HepG2 (cell line): ENCODE measurements around the gene BZW1. TPM values are rescaled to one million over a fixed set of nuclear protein-coding genes. Genes with fewer than 3 reads are reported as not detected.
A peak's percentile ranks its signal among the peaks of the same experiment; 100 is the strongest.

Experiments used
- ATF1 ChIP-seq: IDR thresholded peaks from 2 replicates; pipeline ENCODE4 v1.6.1; 2016; ENCODE audit warnings: mild to moderate bottlenecking, control low read depth
- ATM ChIP-seq: fragments of 450-650 bp; IDR thresholded peaks from 2 replicates; pipeline ENCODE4 v1.7.1; 2017; ENCODE audit warnings: mild to moderate bottlenecking, borderline replicate concordance
- CEBPG ChIP-seq: IDR thresholded peaks from 2 replicates; pipeline ENCODE4 v1.6.1; 2016
- ERF ChIP-seq: IDR thresholded peaks from 2 replicates; pipeline ENCODE4 v1.6.1; 2018; ENCODE audit warnings: missing biosample characterization, missing genetic modification reagents
- HHEX ChIP-seq: IDR thresholded peaks from 2 replicates; pipeline ENCODE4 v1.6.1; 2016; ENCODE audit warnings: control low read depth
- ISX ChIP-seq: sonication (generic); formaldehyde crosslinking; conservative IDR thresholded peaks from 2 replicates; pipeline ENCODE4 v1.5.0; 2020; ENCODE audit warnings: missing genetic modification reagents
- NBN ChIP-seq: fragments of 450-650 bp; conservative IDR thresholded peaks from 2 replicates; pipeline ENCODE4 v1.6.1; 2017
- NFE2L1 ChIP-seq: sonication (generic); formaldehyde crosslinking; IDR thresholded peaks from 2 replicates; pipeline ENCODE4 v1.4.0; 2020; ENCODE audit warnings: missing genetic modification reagents, mild to moderate bottlenecking, borderline replicate concordance
- RAD51 ChIP-seq: fragments of 450-650 bp; IDR thresholded peaks from 2 replicates; pipeline ENCODE4 v1.6.1; 2016; ENCODE audit warnings: borderline replicate concordance
- SP5 ChIP-seq: IDR thresholded peaks from 2 replicates; pipeline ENCODE4 v1.6.1; 2016; ENCODE audit warnings: low read depth, borderline replicate concordance
- ZFP82 ChIP-seq: sonication (generic); formaldehyde crosslinking; IDR thresholded peaks from 2 replicates; pipeline ENCODE4 v1.5.1; 2020; ENCODE audit warnings: mild to moderate bottlenecking, missing genetic modification reagents, borderline replicate concordance
- ZNF256 ChIP-seq: sonication (generic); formaldehyde crosslinking; conservative IDR thresholded peaks from 2 replicates; pipeline ENCODE4 v1.4.0; 2020; ENCODE audit warnings: missing genetic modification reagents
- ZNF274 ChIP-seq: sonication (generic); formaldehyde crosslinking; IDR thresholded peaks from 2 replicates; pipeline ENCODE4 v1.5.1; 2020; ENCODE audit warnings: mild to moderate bottlenecking, missing genetic modification reagents
- ZNF780A ChIP-seq: sonication (generic); formaldehyde crosslinking; IDR thresholded peaks from 2 replicates; pipeline ENCODE4 v1.8.0; 2022; ENCODE audit warnings: mild to moderate bottlenecking, missing genetic modification reagents, moderate library complexity
- polyA plus RNA-seq, 8 experiments: library from polyadenylated mRNA; depleted of rRNA in 3 of 8; stranded (reverse) in 7 of 8; unstranded in 1 of 8; fragments of >200 nt; fragmentation: Illumina TruSeq in 4 of 8; extraction: Trizol in 4 of 8; gene quantifications; 2 replicates each; pipeline versions ENCODE4 v1.2.1 to v1.2.3, GENCODE V29; 2011 to 2016; ENCODE audit warnings: low read depth in 4 of 8, missing spikeins in 1 of 8, mixed read lengths in 1 of 8; ENCODE audit not compliant: insufficient read depth in 1 of 8
- total RNA-seq, 5 experiments: library from RNA; depleted of rRNA; stranded (reverse); fragments of >200 nt; fragmentation: Illumina TruSeq; extraction: Trizol; gene quantifications; 2 replicates each; pipeline ENCODE4 v1.2.3, GENCODE V29; 2016; ENCODE audit warnings: low read depth in 1 of 5
- TF ChIP-seq, protein P1 (sequence below): sonication (generic); formaldehyde crosslinking; IDR thresholded peaks from 2 replicates; pipeline ENCODE4 v1.5.1; 2020; ENCODE audit warnings: mild to moderate bottlenecking, missing genetic modification reagents, borderline replicate concordance
- TF ChIP-seq, protein P2 (sequence below): sonication (generic); formaldehyde crosslinking; conservative IDR thresholded peaks from 2 replicates; pipeline ENCODE4 v1.8.0; 2022; ENCODE audit warnings: mild to moderate bottlenecking, moderate library complexity, missing genetic modification reagents
- TF ChIP-seq, protein P3 (sequence below): sonication (generic); formaldehyde crosslinking; IDR thresholded peaks from 2 replicates; pipeline ENCODE4 v1.8.0; 2022; ENCODE audit warnings: missing genetic modification reagents, mild to moderate bottlenecking, borderline replicate concordance
- TF ChIP-seq, protein P4 (sequence below): IDR thresholded peaks from 2 replicates; pipeline ENCODE4 v1.6.1; 2016; ENCODE audit warnings: low read depth

The BZW1 gene
- total and polyA plus RNA-seq, 2 of the 13 experiments (the other 11 are each of a cell fraction or from before 2014, with no cell fraction given): 106 to 384 TPM

DNA sequence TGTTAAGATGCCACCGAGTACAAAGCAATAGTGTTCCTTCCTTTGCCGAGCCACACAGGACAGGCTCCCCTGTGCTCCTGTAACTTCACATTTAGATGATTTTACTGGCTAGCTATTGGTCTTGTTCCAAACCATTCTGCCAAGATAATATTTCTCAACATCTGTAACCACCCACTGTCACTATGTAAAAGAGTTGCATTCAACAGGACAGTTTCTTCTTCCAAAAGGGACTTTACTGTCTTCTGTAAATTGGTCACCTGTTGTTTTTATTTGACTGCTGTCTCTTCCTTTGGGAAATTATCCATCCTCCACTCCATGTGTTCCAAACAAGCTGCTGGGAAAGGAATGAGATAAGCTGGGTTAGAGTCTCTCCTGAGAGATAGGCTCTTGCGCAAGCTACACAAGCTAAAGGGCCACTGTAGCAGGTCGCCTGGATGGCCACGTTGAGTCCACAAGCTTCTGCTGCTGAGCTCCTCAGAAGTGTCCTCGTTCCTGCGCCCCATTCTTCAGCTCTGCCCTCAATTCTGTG lies 14.4 kb upstream of the BZW1 start (continued):
- TF ChIP-seq, protein P1, sequence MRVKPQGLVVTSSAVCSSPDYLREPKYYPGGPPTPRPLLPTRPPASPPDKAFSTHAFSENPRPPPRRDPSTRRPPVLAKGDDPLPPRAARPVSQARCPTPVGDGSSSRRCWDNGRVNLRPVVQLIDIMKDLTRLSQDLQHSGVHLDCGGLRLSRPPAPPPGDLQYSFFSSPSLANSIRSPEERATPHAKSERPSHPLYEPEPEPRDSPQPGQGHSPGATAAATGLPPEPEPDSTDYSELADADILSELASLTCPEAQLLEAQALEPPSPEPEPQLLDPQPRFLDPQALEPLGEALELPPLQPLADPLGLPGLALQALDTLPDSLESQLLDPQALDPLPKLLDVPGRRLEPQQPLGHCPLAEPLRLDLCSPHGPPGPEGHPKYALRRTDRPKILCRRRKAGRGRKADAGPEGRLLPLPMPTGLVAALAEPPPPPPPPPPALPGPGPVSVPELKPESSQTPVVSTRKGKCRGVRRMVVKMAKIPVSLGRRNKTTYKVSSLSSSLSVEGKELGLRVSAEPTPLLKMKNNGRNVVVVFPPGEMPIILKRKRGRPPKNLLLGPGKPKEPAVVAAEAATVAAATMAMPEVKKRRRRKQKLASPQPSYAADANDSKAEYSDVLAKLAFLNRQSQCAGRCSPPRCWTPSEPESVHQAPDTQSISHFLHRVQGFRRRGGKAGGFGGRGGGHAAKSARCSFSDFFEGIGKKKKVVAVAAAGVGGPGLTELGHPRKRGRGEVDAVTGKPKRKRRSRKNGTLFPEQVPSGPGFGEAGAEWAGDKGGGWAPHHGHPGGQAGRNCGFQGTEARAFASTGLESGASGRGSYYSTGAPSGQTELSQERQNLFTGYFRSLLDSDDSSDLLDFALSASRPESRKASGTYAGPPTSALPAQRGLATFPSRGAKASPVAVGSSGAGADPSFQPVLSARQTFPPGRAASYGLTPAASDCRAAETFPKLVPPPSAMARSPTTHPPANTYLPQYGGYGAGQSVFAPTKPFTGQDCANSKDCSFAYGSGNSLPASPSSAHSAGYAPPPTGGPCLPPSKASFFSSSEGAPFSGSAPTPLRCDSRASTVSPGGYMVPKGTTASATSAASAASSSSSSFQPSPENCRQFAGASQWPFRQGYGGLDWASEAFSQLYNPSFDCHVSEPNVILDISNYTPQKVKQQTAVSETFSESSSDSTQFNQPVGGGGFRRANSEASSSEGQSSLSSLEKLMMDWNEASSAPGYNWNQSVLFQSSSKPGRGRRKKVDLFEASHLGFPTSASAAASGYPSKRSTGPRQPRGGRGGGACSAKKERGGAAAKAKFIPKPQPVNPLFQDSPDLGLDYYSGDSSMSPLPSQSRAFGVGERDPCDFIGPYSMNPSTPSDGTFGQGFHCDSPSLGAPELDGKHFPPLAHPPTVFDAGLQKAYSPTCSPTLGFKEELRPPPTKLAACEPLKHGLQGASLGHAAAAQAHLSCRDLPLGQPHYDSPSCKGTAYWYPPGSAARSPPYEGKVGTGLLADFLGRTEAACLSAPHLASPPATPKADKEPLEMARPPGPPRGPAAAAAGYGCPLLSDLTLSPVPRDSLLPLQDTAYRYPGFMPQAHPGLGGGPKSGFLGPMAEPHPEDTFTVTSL: peak; percentile 57; the same call in 1 of the 2 replicates
- TF ChIP-seq ZNF274 (CRISPR knock-in tag) (no peak), NFE2L1 (CRISPR knock-in tag) (no peak), ISX (no peak), ATF1 (no peak), ZNF256 (CRISPR knock-in tag) (no peak), CEBPG (CRISPR knock-in tag) (peak; percentile 98), ZFP82 (no peak), ZNF780A (CRISPR knock-in tag) (no peak), NBN (no peak), SP5 (no peak), RAD51 (no peak), HHEX (CRISPR knock-in tag) (no peak), ATM (no peak), ERF (CRISPR knock-in tag) (no peak)
- TF ChIP-seq, protein P2, sequence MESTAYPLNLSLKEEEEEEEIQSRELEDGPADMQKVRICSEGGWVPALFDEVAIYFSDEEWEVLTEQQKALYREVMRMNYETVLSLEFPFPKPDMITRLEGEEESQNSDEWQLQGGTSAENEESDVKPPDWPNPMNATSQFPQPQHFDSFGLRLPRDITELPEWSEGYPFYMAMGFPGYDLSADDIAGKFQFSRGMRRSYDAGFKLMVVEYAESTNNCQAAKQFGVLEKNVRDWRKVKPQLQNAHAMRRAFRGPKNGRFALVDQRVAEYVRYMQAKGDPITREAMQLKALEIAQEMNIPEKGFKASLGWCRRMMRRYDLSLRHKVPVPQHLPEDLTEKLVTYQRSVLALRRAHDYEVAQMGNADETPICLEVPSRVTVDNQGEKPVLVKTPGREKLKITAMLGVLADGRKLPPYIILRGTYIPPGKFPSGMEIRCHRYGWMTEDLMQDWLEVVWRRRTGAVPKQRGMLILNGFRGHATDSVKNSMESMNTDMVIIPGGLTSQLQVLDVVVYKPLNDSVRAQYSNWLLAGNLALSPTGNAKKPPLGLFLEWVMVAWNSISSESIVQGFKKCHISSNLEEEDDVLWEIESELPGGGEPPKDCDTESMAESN (CRISPR knock-in tag): no peak
- TF ChIP-seq, protein P3, sequence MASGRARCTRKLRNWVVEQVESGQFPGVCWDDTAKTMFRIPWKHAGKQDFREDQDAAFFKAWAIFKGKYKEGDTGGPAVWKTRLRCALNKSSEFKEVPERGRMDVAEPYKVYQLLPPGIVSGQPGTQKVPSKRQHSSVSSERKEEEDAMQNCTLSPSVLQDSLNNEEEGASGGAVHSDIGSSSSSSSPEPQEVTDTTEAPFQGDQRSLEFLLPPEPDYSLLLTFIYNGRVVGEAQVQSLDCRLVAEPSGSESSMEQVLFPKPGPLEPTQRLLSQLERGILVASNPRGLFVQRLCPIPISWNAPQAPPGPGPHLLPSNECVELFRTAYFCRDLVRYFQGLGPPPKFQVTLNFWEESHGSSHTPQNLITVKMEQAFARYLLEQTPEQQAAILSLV (CRISPR knock-in tag): no peak
- TF ChIP-seq, protein P4, sequence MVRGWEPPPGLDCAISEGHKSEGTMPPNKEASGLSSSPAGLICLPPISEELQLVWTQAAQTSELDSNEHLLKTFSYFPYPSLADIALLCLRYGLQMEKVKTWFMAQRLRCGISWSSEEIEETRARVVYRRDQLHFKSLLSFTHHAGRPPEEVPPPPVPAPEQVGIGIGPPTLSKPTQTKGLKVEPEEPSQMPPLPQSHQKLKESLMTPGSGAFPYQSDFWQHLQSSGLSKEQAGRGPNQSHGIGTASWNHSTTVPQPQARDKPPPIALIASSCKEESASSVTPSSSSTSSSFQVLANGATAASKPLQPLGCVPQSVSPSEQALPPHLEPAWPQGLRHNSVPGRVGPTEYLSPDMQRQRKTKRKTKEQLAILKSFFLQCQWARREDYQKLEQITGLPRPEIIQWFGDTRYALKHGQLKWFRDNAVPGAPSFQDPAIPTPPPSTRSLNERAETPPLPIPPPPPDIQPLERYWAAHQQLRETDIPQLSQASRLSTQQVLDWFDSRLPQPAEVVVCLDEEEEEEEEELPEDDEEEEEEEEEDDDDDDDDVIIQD: no peak
